ENCODE measurements around the gene POU1F1. TPM values are rescaled to one million over a fixed set of nuclear protein-coding genes. Genes with fewer than 3 reads are reported as not detected.
A peak's percentile ranks its signal among the peaks of the same experiment; 100 is the strongest.

The POU1F1 gene
- total and polyA plus RNA-seq, 12 donors = not detected

DNA sequence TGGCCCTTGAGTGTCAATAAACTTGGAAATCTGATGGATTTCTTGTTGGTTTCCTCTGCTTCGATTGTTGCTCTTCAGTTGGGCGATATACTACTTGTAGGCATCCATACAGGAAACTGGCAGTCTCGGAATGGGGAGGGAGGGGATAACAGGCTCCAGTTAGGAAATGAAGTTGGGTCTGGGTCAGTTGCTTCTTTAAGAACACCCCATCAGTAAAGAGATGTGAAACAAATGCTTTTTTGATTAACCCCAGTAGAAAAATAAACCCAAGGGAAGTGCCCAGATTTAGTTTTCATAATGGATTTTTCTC, 48.6 kb downstream of the POU1F1 start:
- no peak for DNase-seq
- Histone ChIP-seq H3K27ac (peak overlapping the region in 4 of 5 donors; percentile 84 to 95 (median 94)), H3K9me3 (replicated peaks in 1 of 3) (no peaks in the 10 kb centered on the region), H3K36me3 (replicated peaks in 1 of 2) (no peaks in the 10 kb centered on the region), H3K4me1 (replicated peaks in 1 of 2) (peaks cover 11 to 17% of the 10 kb centered on the region in 2 donors), H3K4me3 (peak overlapping the region; percentile 43 to 97 (median 92)), H3K27me3 (no peaks in the 10 kb centered on the region)
- no peak for TF ChIP-seq POLR2A (IDR thresholded peaks at IDR 0.05)
- no peak for TF ChIP-seq CTCF (IDR thresholded peaks at IDR 0.05)
- 0 to 2% (median 1%) methylated on average over 3 of the region's 3 CpGs for WGBS, 4 donors
- intact Hi-C loops (cut with DNase I) = no loop called here

GRCh38 chr3:87227104-87227834, 49.1 kb downstream of the POU1F1 start, which contains the start of gene CHMP2B:
Gene CHMP2B (plus strand): TSS chr3:87227309. CDS start chr3:87227523, 214 bp downstream.
- no peak for TF ChIP-seq CTCF (IDR thresholded peaks at IDR 0.05)
- TF ChIP-seq POLR2A (IDR thresholded peaks at IDR 0.05) = peak; percentile 71 to 90
- Histone ChIP-seq H3K4me1 (replicated peaks in 1 of 2) (peaks cover 11 to 17% of the 10 kb centered on the region in 2 donors), H3K4me3 (peak within 1 kb of the TSS; percentile 43 to 97 (median 92)), H3K27ac (peak within 1 kb of the TSS; percentile 49 to 95 (median 93)), H3K9me3 (replicated peaks in 1 of 3) (no peaks in the 10 kb centered on the region), H3K27me3 (no peaks in the 10 kb centered on the region), H3K36me3 (replicated peaks in 1 of 2) (no peaks in the 10 kb centered on the region)
- WGBS, 4 donors = 0 to 2% (median 0%) methylated on average over 22 to 59 of the region's 59 CpGs
- peak; percentile 92 to 98 (median 95) for DNase-seq
- intact Hi-C loops (cut with DNase I) = no loop called here

- 41 to 62% (median 52%) methylated on average over 5 of the region's 5 CpGs for WGBS, 4 donors
- intact Hi-C loops (cut with DNase I) = no loop called here
- H3K4me1 ChIP-seq (replicated peaks in 1 of 2) = peaks cover 11 to 17% of the 10 kb centered on the region in 2 donors
- H3K9me3 ChIP-seq (replicated peaks in 1 of 3) = no peaks in the 10 kb centered on the region
- DNase-seq = peak; percentile 21 to 62 (median 32)
- no peak overlapping the region for H3K27ac ChIP-seq
- no peaks in the 10 kb centered on the region for H3K27me3 ChIP-seq
- no peaks in the 10 kb centered on the region for H3K36me3 ChIP-seq (replicated peaks in 1 of 2)
- no peak overlapping the region for H3K4me3 ChIP-seq
- TF ChIP-seq CTCF (IDR thresholded peaks at IDR 0.05) = no peak
- TF ChIP-seq POLR2A (IDR thresholded peaks at IDR 0.05) = no peak
Observed at GRCh38 chr3:87225659-87226058, 50.7 kb downstream of the POU1F1 start.

DNA sequence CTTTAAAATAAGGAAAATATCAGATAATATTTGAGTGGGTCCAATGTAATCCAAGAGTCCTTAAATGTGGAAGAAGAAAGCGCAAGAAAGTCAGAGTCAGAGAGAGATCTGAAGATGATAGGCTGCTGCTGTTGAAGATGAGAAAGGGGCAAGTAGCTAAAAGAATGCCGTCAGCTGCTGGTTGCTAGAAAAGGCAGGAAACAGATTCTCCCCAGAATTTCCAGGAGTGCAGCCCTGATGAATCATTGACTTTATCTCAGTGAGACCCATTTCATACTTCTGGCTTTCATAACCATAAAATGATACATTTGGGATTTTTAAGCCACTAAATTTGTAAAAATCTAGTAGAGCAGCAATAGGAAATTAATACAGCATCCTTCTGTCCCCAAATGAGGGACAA, 56.8 kb downstream of the POU1F1 start:
- intact Hi-C loops (cut with DNase I) = no loop called here
- WGBS, 4 donors = 82 to 89% (median 84%) methylated on average over 2 of the region's 2 CpGs
- Histone ChIP-seq H3K27ac (no peak overlapping the region), H3K4me3 (no peak overlapping the region), H3K4me1 (replicated peaks in 1 of 2) (no peaks in the 10 kb centered on the region), H3K36me3 (replicated peaks in 1 of 2) (no peaks in the 10 kb centered on the region), H3K27me3 (no peaks in the 10 kb centered on the region), H3K9me3 (replicated peaks in 1 of 3) (no peaks in the 10 kb centered on the region)
- no peak for TF ChIP-seq POLR2A (IDR thresholded peaks at IDR 0.05)
- TF ChIP-seq CTCF (IDR thresholded peaks at IDR 0.05) = no peak
- no peak for DNase-seq

Measured in adrenal gland (tissue), 12 donors.